ENCODE measurements around the gene CFAP58.

The CFAP58 gene

DNA sequence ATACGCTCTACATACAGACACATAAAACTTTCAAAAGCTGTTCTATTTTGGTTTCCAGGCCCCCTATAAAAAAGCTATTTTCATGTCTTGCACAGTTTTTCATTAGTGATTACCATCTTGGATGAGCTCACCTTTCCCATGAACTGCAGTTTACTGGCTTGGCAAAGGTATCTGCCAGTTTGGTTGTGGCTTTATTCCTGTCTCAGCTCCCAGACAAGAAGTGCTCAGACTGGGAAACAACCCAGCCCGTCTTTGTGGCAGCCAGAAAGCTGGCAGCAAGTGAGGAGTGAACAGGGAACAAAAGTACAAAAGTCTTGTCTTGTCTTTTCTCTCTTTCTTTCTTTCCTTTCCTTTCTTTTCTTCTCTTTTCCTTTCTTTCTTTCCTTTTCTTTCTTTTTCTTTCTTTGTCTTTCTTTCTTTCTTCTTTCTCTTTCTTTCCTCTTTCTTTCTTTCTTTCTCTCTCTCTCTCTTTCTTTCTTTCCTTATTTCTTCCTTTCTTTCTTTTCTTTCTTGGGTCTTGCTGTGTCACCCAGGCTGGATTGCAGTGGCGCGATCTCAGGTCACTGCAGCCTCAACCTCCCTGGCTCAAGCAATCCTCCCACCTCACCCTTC is 138.8 kb downstream of the CFAP58 start:
- no peak for DNase-seq

DNA sequence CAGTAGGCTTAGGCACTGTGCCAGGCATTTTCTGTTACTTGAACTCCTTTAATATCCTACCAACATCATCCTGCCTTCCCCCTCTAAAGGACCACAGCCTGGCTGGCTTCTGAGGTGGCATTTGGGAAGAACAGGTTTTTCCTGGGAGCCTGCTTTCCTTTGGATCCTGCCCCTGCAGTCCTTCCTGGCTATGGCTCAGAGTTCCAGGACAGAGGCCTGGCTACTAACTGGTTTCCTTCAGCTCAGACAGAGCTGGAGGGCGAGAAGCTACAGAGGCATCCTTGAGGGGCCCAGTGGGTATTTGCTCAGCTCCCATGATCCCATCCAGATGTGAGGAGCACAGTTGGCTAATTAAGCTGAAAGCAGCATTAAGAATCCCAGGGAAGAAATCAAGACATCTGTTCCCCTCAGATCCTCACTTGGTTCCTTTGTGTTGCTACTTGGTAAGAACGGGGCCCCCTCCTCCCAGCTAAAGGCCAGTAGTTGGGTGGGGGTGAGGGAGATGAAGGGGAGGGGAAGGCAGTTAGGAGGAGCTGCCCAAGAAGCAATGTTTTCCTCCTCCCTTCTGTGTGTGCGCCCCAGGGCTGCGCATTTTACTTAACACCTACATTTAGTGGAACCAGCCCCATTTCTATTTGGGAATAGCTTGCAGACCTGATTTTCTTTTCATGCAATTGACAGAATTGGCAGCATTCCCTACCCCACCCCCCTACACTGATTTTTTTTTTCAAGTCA is 144.9 kb downstream of the CFAP58 start:
- DNase-seq: no peak

DNA sequence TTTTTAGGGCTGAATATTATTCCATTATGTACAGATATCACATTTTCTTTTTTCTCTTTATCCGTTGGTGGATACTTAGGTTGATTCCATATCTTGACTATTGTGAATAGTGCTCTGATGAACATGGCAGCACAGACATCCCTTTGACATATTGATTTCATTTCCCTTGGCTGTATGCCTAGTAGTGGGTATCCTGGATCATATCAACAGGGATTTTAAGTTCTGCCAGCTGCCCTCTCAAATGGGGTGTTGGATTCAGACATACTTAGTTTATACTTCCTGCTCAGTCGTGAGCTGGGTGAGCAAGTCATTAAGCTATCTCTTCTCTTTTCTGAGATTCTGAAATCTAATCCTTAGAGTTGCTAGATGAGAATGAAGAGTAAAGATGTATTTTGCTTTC is 147.8 kb downstream of the CFAP58 start:
- no peak for DNase-seq

DNA sequence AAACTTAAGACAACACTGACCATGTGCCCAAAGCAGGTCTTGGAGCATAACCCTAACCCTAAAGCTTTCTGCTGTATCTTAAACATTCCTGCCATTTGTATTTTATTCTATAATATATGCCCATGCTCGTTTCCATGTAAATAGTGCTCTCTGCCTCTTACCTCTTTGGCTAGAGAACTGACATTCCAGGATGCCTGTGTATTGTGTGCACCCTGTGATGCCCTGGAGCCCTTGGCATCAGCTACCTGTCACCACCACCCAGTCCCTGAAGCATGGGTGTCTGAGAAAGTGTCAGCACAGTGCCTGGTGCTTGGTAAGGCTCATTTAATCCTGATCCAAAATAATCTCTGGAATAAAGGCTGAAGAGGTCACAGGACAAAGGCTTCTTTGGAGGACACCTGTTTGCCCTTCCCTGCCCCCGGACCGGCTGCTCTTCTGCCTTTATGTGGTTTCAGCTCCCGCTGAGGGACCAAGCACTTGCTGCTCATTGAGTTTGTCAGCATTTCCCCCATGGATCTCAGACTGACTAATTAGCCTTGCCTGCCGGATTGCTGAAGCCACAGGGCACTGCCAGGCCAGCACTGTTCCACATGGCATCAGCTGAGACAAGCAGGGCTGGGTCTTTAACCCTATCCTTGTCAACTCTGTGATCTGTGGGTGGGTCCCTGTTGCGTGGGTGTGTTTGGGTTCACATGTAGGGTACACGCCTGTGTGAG is 148.4 kb downstream of the CFAP58 start:
- no peak for DNase-seq

DNA sequence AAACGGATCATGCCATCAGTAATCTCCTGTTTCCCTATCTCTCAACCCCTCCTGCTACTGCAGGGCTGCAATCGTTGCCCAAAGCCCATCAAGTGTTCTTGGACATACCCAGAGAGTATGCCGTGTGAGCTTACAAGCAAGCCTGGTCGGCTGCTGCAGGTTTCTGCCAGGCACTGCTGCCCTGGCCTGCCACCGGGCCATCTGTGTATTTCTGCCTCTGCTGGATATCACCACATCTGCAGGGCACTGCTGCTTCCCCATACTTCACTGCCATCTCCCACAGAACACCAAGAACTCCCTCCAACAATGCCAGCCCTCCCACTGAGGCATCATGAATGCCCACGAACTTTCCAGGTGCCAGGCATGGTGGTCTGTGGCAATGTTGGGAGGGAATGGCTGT is 149.3 kb downstream of the CFAP58 start:
- no peak for DNase-seq

Data from fibroblast of skin of abdomen (primary cell).